HEK293 (cell line): ENCODE data around the gene PPHLN1.

ENCODE experiments used
- CTCF ChIA-PET: fragments of 350-600 bp; formaldehyde crosslinking; extraction: SDS; loops from one replicate; lab custom pipeline; 2021; ENCODE audit warnings: antibody characterized with exemption; lab: Yijun Ruan, JAX
- POLR2A ChIA-PET: fragments of 300-600 bp; formaldehyde crosslinking; extraction: SDS; loops from one replicate; lab custom pipeline; 2020; ENCODE audit warnings: antibody characterized with exemption, inconsistent platforms; lab: Yijun Ruan, JAX
- H3K27ac ChIP-seq: fragments of 200-500 bp; sonication (Bioruptor generic); 2 replicates; pipeline ENCODE4 v1.5.1; 2014; ENCODE audit warnings: low read depth, low read length, control low read depth, inconsistent platforms; ENCODE audit errors: extremely low read depth
- H3K36me3 ChIP-seq, 2 experiments: fragments of 200-500 bp in 1 of 2; sonication (Bioruptor generic) in 1 of 2; 1 replicate in 1 of 2; 2 replicates in 1 of 2; pipeline ENCODE4 v1.5.1; 2014 to 2017; ENCODE audit warnings: inconsistent platforms in 2 of 2, low read length in 2 of 2; ENCODE audit not compliant: control insufficient read depth in 2 of 2, insufficient read depth in 1 of 2
- H3K4me1 ChIP-seq: fragments of 200-500 bp; sonication (Bioruptor generic); 2 replicates; pipeline ENCODE4 v1.5.1; 2014; ENCODE audit warnings: mild to moderate bottlenecking, low read length, inconsistent platforms; ENCODE audit not compliant: control insufficient read depth, insufficient read depth
- H3K4me3 ChIP-seq: 2 replicates; pipeline ENCODE4 v1.5.1; 2011; ENCODE audit warnings: low read depth, mild to moderate bottlenecking, control low read depth, low read length, moderate library complexity
- H3K9me3 ChIP-seq: fragments of 200-500 bp; sonication (Bioruptor generic); 2 replicates; pipeline ENCODE4 v1.5.1; 2014; ENCODE audit warnings: low read depth, low read length, inconsistent platforms; ENCODE audit not compliant: control insufficient read depth, insufficient read depth
- BCL11A ChIP-seq: fragments of 450-650 bp; formaldehyde crosslinking; IDR thresholded peaks from 2 replicates; pipeline ENCODE4 v1.5.1; 2016; ENCODE audit warnings: low read depth, missing biosample characterization, missing genetic modification characterization
- CTCF ChIP-seq: fragments of 450-650 bp; formaldehyde crosslinking; IDR thresholded peaks from 2 replicates; pipeline ENCODE4 v1.5.1; 2016; ENCODE audit warnings: missing biosample characterization, missing genetic modification characterization
- MYNN ChIP-seq: fragments of 450-650 bp; formaldehyde crosslinking; IDR thresholded peaks from 2 replicates; pipeline ENCODE4 v1.5.1; 2016; ENCODE audit warnings: missing biosample characterization, missing genetic modification characterization, borderline replicate concordance
- ZNF10 ChIP-seq: fragments of 450-650 bp; formaldehyde crosslinking; IDR thresholded peaks from 2 replicates; pipeline ENCODE4 v1.5.1; 2017; ENCODE audit warnings: missing biosample characterization, missing genetic modification characterization
- ZNF311 ChIP-seq: fragments of 450-650 bp; formaldehyde crosslinking; IDR thresholded peaks from 2 replicates; pipeline ENCODE4 v1.5.1; 2017; ENCODE audit warnings: missing biosample characterization, missing genetic modification characterization, borderline replicate concordance
- ZNF362 ChIP-seq: fragments of 450-650 bp; formaldehyde crosslinking; IDR thresholded peaks from 2 replicates; pipeline ENCODE4 v1.5.1; 2016; ENCODE audit warnings: missing biosample characterization, missing genetic modification characterization
- ZNF473 ChIP-seq: fragments of 450-650 bp; formaldehyde crosslinking; IDR thresholded peaks from 2 replicates; pipeline ENCODE4 v1.5.1; 2017; ENCODE audit warnings: missing biosample characterization, missing genetic modification characterization
- ZNF561 ChIP-seq: fragments of 450-650 bp; IDR thresholded peaks from 2 replicates; pipeline ENCODE4 v1.5.1; 2018; ENCODE audit warnings: missing biosample characterization, missing genetic modification characterization, borderline replicate concordance
- ZNF658 ChIP-seq: fragments of 450-650 bp; formaldehyde crosslinking; IDR thresholded peaks from 2 replicates; pipeline ENCODE4; 2016; ENCODE audit warnings: missing biosample characterization, missing genetic modification characterization
- ZNF677 ChIP-seq: fragments of 450-650 bp; IDR thresholded peaks from 2 replicates; pipeline ENCODE4 v1.5.0; 2018; ENCODE audit warnings: missing biosample characterization, mild to moderate bottlenecking, missing genetic modification characterization, moderate library complexity
- ZNF777 ChIP-seq: fragments of 450-650 bp; formaldehyde crosslinking; IDR thresholded peaks from 2 replicates; pipeline ENCODE4 v1.5.1; 2017; ENCODE audit warnings: missing biosample characterization, missing genetic modification characterization, borderline replicate concordance
- ZSCAN18 ChIP-seq: fragments of 450-650 bp; formaldehyde crosslinking; IDR thresholded peaks from 2 replicates; pipeline ENCODE4 v1.5.1; 2016; ENCODE audit warnings: missing biosample characterization, missing genetic modification characterization
- TF ChIP-seq, protein P1 (sequence below): sonication (generic); formaldehyde crosslinking; IDR thresholded peaks from 2 replicates; pipeline ENCODE4 v1.8.1; 2022; ENCODE audit warnings: mild to moderate bottlenecking, moderate library complexity, missing genetic modification reagents
- TF ChIP-seq, protein P2 (sequence below): fragments of 450-650 bp; formaldehyde crosslinking; IDR thresholded peaks from 2 replicates; pipeline ENCODE4 v1.5.1; 2016; ENCODE audit warnings: missing biosample characterization, missing genetic modification characterization
- TF ChIP-seq, protein P3 (sequence below): fragments of 450-650 bp; formaldehyde crosslinking; IDR thresholded peaks from 2 replicates; pipeline ENCODE4 v1.5.1; 2016; ENCODE audit warnings: missing biosample characterization, missing genetic modification characterization

PPHLN1 gene

GRCh38 chr12:42382013-42382696 lies 56.2 kb downstream of the PPHLN1 start:
- H3K27ac ChIP-seq, result no peak overlapping the region
- ChIA-PET POLR2A (no interaction called here), CTCF (interaction anchor here (0.6 to 5.4 kb wide), 5 partner anchors 10 to 1038 kb away, joined by 3 to 32 read pairs (median 4); no protein-coding TSS in a partner anchor)
- no peak for TF ChIP-seq ZNF658
- TF ChIP-seq CTCF, result no peak
- no peak for TF ChIP-seq ZNF311
- TF ChIP-seq ZNF777, result no peak
- TF ChIP-seq ZNF677, result no peak
- TF ChIP-seq, protein P1, sequence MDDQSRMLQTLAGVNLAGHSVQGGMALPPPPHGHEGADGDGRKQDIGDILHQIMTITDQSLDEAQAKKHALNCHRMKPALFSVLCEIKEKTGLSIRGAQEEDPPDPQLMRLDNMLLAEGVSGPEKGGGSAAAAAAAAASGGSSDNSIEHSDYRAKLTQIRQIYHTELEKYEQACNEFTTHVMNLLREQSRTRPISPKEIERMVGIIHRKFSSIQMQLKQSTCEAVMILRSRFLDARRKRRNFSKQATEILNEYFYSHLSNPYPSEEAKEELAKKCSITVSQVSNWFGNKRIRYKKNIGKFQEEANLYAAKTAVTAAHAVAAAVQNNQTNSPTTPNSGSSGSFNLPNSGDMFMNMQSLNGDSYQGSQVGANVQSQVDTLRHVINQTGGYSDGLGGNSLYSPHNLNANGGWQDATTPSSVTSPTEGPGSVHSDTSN (CRISPR knock-in tag), result no peak
- TF ChIP-seq, protein P2, sequence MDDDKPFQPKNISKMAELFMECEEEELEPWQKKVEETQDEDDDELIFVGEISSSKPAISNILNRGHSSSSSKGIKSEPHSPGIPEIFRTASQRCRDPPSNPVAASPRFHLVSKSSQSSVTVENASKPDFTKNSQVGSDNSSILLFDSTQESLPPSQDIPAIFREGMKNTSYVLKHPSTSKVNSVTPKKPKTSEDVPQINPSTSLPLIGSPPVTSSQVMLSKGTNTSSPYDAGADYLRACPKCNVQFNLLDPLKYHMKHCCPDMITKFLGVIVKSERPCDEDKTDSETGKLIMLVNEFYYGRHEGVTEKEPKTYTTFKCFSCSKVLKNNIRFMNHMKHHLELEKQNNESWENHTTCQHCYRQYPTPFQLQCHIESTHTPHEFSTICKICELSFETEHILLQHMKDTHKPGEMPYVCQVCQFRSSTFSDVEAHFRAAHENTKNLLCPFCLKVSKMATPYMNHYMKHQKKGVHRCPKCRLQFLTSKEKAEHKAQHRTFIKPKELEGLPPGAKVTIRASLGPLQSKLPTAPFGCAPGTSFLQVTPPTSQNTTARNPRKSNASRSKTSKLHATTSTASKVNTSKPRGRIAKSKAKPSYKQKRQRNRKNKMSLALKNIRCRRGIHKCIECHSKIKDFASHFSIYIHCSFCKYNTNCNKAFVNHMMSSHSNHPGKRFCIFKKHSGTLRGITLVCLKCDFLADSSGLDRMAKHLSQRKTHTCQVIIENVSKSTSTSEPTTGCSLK (tag by site-specific recombination), result no peak
- no peak for TF ChIP-seq ZNF473 (tag by site-specific recombination)
- TF ChIP-seq, protein P3, sequence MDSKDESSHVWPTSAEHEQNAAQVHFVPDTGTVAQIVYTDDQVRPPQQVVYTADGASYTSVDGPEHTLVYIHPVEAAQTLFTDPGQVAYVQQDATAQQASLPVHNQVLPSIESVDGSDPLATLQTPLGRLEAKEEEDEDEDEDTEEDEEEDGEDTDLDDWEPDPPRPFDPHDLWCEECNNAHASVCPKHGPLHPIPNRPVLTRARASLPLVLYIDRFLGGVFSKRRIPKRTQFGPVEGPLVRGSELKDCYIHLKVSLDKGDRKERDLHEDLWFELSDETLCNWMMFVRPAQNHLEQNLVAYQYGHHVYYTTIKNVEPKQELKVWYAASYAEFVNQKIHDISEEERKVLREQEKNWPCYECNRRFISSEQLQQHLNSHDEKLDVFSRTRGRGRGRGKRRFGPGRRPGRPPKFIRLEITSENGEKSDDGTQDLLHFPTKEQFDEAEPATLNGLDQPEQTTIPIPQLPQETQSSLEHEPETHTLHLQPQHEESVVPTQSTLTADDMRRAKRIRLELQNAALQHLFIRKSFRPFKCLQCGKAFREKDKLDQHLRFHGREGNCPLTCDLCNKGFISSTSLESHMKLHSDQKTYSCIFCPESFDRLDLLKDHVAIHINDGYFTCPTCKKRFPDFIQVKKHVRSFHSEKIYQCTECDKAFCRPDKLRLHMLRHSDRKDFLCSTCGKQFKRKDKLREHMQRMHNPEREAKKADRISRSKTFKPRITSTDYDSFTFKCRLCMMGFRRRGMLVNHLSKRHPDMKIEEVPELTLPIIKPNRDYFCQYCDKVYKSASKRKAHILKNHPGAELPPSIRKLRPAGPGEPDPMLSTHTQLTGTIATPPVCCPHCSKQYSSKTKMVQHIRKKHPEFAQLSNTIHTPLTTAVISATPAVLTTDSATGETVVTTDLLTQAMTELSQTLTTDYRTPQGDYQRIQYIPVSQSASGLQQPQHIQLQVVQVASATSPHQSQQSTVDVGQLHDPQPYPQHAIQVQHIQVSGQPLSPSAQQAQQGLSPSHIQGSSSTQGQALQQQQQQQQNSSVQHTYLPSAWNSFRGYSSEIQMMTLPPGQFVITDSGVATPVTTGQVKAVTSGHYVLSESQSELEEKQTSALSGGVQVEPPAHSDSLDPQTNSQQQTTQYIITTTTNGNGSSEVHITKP (tag by site-specific recombination), result no peak
- TF ChIP-seq ZNF10 (tag by site-specific recombination), result no peak
- no peaks in the 10 kb centered on the region for H3K4me1 ChIP-seq
- H3K36me3 ChIP-seq, result peaks cover 4 to 9% of the 10 kb centered on the region in 2 experiments
- no peaks in the 10 kb centered on the region for H3K9me3 ChIP-seq
- no peak overlapping the region for H3K4me3 ChIP-seq

DNA sequence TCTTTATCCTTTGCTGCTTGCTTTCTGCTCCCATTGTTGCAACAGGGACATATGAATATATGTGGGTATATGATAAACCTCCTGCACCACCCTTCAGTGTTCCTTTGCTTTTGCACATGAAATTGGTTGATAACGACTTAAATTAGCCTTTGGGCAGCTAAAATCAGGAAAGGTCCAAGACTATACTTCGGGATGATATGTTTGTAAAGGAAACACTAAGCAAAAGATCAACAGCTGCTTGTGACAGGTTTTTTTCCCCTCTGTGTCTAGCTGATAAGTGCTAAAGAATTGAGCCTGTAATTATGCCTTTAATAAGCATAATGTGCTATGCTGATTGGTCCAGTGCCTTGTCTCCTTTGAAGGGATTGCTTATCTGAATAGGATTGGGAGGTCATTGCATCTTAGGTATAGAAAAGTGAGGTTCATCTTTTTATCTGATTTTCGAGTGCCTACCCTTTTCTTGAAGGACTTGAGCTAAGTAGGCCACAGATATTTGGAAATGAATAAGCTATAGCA lies 59.4 kb downstream of the PPHLN1 start:
- POLR2A ChIA-PET, result no interaction called here
- no peak overlapping the region for H3K27ac ChIP-seq
- H3K9me3 ChIP-seq, result no peaks in the 10 kb centered on the region
- CTCF ChIA-PET, result interaction anchor here (0.6 kb wide), 2 partner anchors 80 to 321 kb away, joined by 3 to 4 read pairs; no protein-coding TSS in a partner anchor
- no peaks in the 10 kb centered on the region for H3K4me1 ChIP-seq
- H3K4me3 ChIP-seq, result no peak overlapping the region
- peaks cover 11 to 21% of the 10 kb centered on the region in 2 experiments; a peak in 2 of 3 replicates for H3K36me3 ChIP-seq
- TF ChIP-seq ZSCAN18 (tag by site-specific recombination) (no peak), ZNF561 (tag by site-specific recombination) (no peak), MYNN (tag by site-specific recombination) (no peak), ZNF362 (tag by site-specific recombination) (no peak), BCL11A (no peak)
- TF ChIP-seq, all 188 proteins: peak for 0
